GM12872 (cell line): Measurements from ENCODE around the gene GNG12.

Experiments used
- TF ChIP-seq, protein P1 (sequence below): IDR thresholded peaks from 3 replicates; pipeline ENCODE4 v1.5.1; 2011; ENCODE audit warnings: low read depth, mild to moderate bottlenecking, low read length, moderate library complexity; ENCODE audit not compliant: insufficient read depth

Gene GNG12

DNA sequence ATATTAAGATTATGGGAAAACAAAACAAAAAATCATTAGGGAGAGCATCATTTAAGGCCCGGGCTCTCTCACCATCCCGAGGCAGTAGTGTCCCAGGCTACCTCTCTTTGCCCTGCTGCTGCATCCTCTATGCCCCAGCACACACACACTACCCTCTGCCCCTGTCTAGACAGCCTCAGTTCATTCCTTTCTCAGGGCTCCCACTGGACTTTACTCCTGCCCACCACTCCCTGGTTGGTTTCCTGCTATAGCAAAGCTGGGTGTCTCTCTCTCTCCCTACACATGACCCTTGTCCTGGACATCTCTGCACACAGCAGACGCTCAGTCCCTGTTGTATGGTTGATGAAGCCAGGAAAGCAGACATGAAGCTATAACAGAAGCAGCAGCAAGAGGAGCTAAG is 30.7 kb downstream of the GNG12 start:
- TF ChIP-seq, protein P1, sequence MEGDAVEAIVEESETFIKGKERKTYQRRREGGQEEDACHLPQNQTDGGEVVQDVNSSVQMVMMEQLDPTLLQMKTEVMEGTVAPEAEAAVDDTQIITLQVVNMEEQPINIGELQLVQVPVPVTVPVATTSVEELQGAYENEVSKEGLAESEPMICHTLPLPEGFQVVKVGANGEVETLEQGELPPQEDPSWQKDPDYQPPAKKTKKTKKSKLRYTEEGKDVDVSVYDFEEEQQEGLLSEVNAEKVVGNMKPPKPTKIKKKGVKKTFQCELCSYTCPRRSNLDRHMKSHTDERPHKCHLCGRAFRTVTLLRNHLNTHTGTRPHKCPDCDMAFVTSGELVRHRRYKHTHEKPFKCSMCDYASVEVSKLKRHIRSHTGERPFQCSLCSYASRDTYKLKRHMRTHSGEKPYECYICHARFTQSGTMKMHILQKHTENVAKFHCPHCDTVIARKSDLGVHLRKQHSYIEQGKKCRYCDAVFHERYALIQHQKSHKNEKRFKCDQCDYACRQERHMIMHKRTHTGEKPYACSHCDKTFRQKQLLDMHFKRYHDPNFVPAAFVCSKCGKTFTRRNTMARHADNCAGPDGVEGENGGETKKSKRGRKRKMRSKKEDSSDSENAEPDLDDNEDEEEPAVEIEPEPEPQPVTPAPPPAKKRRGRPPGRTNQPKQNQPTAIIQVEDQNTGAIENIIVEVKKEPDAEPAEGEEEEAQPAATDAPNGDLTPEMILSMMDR, result no peak

DNA sequence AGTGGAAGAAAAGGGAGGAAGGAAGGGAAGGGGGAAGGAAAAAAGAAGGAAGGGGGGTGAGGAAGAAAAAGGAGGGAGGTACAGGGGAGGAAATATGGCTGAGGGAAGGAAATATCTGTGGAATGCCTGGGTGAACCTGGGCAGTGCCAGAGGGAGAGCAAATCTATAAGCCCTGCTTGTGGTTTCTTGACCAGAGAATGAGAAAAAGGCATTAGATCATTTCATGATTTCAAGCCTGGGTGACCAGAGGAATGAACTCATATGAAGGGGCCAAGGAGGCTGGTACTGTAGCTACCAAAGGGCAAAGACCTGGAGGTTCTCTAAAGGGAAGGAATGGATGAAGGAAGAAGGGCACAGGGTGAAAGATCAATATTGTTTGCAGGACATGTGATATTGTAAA is 31.4 kb downstream of the GNG12 start:
- TF ChIP-seq, protein P1, result no peak

DNA sequence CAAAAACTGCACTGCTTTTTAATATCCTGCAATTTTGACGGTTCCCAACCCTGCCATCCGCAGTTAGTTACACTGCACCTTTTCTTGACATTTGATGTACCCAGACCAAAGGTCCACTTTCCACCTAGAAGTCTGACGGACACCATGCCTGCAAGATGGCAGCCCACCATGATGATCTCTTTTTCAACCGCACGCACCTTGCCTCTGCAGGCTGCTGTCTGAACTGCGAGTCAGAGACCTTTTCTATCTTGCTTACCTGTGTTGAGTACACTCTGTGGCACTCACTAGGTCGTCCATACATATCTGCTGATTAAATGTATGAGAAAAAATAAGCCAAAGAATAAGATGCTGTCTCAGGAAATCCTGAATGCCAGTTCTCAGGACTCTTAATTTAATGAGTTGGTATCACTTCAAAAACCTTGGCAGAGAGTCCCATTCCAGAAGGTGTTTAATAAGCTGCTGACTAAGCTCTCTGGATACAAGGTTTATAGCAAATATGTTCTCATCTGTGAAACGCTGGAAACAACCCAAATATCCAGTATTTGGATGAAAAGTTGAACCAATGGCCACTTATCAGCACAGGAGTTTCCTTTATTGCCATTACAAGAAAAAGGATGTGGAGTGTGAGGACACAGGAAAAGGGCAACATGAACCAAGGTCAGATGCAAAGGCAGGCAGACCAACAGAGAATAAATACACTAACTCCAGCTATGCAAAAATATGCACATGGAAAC is 37.9 kb downstream of the GNG12 start:
- TF ChIP-seq, protein P1, result no peak

DNA sequence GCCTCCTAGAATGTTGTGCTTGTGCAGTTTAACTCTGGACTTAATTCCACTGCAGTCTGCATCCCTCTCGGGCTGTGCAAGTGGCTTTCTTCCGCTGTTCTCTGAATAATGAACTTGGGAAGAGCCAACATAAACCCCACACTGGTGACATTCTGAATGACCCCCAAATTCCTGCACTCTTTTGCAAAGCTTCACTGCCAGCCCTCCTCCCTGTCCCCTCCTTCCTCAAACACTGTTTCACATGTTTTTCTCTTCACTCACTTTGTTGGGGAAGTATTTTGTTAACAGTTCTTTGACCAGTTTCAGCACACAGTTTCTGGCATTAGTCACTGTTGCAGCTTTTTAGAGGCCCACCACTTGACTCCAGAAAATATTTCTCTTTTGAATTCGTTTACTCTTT is 39.7 kb downstream of the GNG12 start:
- TF ChIP-seq, protein P1, result no peak

DNA sequence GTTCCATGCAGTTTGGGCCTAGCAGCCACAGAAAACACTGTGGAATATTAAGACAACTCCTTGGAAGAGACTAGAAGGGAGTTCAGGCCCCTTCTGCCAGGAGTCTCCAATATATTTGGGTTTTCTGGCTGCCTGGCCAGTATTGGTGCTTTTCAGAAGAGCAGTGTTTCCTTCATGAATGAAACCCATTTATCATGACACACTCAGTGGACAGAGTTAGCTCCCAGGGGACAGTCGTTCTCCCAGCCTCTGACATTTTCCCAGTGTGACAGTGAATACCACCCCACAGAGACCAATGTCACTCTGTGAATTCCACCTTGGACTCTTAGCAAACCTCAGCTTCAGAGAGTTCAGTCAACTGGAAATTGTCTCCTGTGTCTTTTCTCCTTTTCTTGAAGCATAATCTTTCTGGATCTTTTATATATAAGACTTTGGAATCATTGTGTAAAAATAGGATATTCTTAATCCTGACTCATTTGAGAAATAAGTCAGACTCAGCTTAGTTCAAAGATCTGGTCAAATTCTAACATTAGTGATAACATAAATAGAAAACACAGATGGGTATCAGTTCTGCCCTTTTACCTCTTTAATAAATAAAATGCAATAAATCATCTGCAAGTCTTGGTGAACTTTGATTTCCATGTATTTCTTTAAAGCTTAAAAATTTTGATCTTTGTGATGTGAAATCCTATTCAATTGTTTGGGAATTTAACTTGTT is 40.4 kb downstream of the GNG12 start:
- TF ChIP-seq, protein P1, result no peak

DNA sequence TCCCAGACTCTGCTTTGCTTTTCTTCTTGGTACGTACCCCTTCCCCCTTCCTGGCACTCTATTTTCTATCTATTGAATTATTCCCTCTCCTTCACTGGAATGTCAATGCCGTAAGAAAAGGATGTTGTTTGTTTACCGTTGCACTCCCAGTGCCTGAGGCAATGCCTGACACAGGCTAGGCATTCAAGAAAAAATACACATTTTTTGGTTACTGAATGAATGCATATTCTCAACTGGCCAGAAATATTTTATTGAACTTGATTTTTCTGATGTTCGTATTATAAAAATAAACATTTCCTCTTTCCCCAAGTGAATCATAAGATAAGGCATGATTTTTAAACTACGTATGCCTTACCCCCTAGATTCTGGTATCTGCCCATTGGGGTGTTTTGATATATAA is 41.2 kb downstream of the GNG12 start:
- TF ChIP-seq, protein P1, result no peak

DNA sequence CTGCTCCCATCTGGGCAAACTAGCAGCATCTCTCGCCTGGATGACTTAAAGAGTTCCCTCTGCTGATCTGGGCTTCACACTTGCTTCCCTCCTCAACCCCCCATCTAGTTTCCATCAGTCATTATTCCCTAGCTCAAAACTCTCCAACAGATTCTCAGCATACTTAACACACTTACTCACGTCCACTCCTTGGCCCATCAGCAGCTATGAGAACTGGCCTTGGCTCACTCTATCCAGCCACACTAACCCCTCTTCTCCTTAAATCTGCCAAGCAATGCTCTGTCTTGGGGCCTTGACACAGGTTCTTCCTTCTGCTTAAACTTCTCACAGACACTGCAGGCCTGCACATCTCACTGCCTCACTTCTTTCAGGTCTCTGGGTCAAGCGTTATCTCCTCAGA is 41.6 kb downstream of the GNG12 start:
- TF ChIP-seq, protein P1, result no peak
